Measurements from ENCODE around the gene CAGE1.

CAGE1 gene

DNA sequence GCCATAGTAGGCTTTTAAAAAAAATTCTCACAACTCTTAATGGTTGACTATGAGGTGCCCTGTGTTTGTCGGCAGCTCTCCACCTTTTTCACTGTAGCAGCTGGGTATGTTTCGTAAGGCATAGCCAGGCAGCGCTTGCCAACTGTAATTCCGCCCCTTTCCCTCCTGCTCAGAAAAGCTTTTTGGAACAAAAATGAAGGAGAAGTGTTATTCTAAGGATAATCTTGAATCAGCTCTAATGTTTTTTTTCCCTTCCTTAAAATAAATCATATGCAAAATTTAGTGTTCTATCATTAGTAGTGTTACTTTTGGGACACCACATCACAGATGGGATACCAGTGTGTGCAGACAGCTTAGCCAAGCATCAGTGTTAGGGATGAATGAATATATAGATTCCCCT lies 21.3 kb upstream of the CAGE1 start:
- TF ChIP-seq, protein P1, sequence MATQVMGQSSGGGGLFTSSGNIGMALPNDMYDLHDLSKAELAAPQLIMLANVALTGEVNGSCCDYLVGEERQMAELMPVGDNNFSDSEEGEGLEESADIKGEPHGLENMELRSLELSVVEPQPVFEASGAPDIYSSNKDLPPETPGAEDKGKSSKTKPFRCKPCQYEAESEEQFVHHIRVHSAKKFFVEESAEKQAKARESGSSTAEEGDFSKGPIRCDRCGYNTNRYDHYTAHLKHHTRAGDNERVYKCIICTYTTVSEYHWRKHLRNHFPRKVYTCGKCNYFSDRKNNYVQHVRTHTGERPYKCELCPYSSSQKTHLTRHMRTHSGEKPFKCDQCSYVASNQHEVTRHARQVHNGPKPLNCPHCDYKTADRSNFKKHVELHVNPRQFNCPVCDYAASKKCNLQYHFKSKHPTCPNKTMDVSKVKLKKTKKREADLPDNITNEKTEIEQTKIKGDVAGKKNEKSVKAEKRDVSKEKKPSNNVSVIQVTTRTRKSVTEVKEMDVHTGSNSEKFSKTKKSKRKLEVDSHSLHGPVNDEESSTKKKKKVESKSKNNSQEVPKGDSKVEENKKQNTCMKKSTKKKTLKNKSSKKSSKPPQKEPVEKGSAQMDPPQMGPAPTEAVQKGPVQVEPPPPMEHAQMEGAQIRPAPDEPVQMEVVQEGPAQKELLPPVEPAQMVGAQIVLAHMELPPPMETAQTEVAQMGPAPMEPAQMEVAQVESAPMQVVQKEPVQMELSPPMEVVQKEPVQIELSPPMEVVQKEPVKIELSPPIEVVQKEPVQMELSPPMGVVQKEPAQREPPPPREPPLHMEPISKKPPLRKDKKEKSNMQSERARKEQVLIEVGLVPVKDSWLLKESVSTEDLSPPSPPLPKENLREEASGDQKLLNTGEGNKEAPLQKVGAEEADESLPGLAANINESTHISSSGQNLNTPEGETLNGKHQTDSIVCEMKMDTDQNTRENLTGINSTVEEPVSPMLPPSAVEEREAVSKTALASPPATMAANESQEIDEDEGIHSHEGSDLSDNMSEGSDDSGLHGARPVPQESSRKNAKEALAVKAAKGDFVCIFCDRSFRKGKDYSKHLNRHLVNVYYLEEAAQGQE (IDR thresholded peaks at IDR 0.05; ENCODE audit: insufficient read depth in 1 of 2, low read depth in 2 of 2, low read length in 2 of 2): no peak
- no peak for TF ChIP-seq POLR2AphosphoS5 (IDR thresholded peaks at IDR 0.05; ENCODE audit: low read depth, low read length)
- no peak for TF ChIP-seq SIN3A (IDR thresholded peaks at IDR 0.05; ENCODE audit: borderline replicate concordance, insufficient read depth, low read length)
- no peak for TF ChIP-seq TAF1 (IDR thresholded peaks at IDR 0.05; ENCODE audit: borderline replicate concordance, insufficient read depth, low read length)
- TF ChIP-seq FOXP2 (optimal IDR thresholded peaks at IDR 0.05; ENCODE audit: borderline replicate concordance, extremely low read depth, extremely low read length, insufficient read depth): no peak

DNA sequence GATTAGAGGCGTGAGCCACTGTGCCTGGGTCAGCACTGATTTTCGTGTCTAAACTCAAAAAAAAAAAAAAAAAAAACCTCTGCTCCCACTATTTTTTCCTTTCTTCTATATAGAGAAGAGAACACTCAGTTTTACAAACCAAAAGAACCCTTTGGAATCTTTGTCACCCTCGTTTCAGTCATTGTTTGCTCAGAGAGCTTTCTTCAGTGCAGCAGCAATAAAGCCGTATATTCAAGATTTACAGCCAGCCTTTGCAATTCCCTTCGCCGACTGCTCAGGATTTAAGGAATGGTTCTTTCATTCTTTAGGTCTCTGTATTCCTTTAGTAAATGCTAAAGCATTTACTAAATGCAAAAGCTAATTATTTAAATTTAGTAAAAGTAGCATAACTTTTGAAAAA lies 20.2 kb upstream of the CAGE1 start:
- no peak for TF ChIP-seq POLR2AphosphoS5 (IDR thresholded peaks at IDR 0.05; ENCODE audit: low read depth, low read length)
- TF ChIP-seq, protein P1 (IDR thresholded peaks at IDR 0.05; ENCODE audit: insufficient read depth in 1 of 2, low read depth in 2 of 2, low read length in 2 of 2): no peak
- TF ChIP-seq FOXP2 (optimal IDR thresholded peaks at IDR 0.05; ENCODE audit: borderline replicate concordance, extremely low read depth, extremely low read length, insufficient read depth): no peak
- no peak for TF ChIP-seq TAF1 (IDR thresholded peaks at IDR 0.05; ENCODE audit: borderline replicate concordance, insufficient read depth, low read length)
- no peak for TF ChIP-seq SIN3A (IDR thresholded peaks at IDR 0.05; ENCODE audit: borderline replicate concordance, insufficient read depth, low read length)

DNA sequence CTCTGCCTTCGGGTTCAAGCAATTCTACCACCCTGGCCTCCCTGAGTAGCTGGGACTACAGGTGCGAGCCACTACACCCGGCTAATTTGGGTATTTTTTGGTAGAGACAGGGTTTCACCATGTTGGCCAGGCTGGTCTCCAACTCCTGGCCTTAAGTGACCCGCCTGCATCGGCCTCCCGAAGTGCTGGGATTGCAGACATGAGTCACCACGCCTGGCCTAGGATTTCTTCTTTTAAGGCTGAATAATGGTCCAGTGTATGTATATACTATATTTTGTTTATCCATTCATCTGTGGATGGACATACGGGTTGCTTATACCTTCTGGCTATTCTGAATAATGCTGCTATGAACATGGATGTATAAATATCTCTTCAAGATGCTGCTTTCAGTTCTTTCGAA lies 17.2 kb upstream of the CAGE1 start:
- no peak for TF ChIP-seq TAF1 (IDR thresholded peaks at IDR 0.05; ENCODE audit: borderline replicate concordance, insufficient read depth, low read length)
- no peak for TF ChIP-seq FOXP2 (optimal IDR thresholded peaks at IDR 0.05; ENCODE audit: borderline replicate concordance, extremely low read depth, extremely low read length, insufficient read depth)
- TF ChIP-seq SIN3A (IDR thresholded peaks at IDR 0.05; ENCODE audit: borderline replicate concordance, insufficient read depth, low read length): no peak
- no peak for TF ChIP-seq POLR2AphosphoS5 (IDR thresholded peaks at IDR 0.05; ENCODE audit: low read depth, low read length)
- TF ChIP-seq, protein P1 (IDR thresholded peaks at IDR 0.05; ENCODE audit: insufficient read depth in 1 of 2, low read depth in 2 of 2, low read length in 2 of 2): no peak

DNA sequence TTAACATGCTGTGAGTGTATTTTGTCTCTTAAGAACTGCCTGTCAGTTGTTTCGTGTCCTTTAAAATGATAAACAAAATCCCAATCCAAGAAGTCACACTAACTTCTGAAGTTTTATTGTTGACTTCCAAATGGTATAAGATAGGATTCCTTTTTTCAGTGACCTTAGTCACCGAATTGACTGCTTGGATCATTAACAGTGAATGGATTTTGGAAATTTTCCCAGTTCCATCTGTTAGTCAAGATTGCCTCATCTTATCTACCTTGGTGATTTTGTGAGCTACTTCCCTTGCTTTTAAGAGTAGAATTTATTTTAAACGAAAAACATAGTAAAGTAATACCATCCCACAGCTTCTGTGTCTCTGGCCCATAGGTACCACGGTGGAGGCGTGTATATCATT lies 15.0 kb upstream of the CAGE1 start:
- TF ChIP-seq SIN3A (IDR thresholded peaks at IDR 0.05; ENCODE audit: borderline replicate concordance, insufficient read depth, low read length) (no peak), TAF1 (IDR thresholded peaks at IDR 0.05; ENCODE audit: borderline replicate concordance, insufficient read depth, low read length) (no peak), FOXP2 (optimal IDR thresholded peaks at IDR 0.05; ENCODE audit: borderline replicate concordance, extremely low read depth, extremely low read length, insufficient read depth) (no peak), POLR2AphosphoS5 (IDR thresholded peaks at IDR 0.05; ENCODE audit: low read depth, low read length) (no peak)
- TF ChIP-seq, protein P1 (IDR thresholded peaks at IDR 0.05; ENCODE audit: insufficient read depth in 1 of 2, low read depth in 2 of 2, low read length in 2 of 2): no peak

DNA sequence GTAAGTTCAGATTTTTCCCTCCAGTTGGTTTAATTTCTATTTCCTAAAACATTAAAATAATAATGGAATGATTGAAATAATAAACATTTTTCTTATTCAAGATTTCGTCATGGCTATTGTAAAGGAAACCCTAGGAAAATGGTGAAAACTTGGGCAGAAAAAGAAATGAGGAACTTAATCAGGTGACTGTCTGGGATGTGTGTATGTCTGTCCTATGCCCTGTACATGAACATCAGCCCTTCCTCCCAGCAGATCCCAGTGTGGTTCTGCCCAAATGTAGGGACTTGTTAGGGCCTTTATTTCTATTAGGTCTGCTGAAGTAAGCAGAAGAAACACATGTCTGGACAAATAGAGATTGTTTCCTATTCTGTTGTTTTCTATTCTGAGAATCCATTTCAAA lies 13.2 kb upstream of the CAGE1 start:
- no peak for TF ChIP-seq SIN3A (IDR thresholded peaks at IDR 0.05; ENCODE audit: borderline replicate concordance, insufficient read depth, low read length)
- TF ChIP-seq TAF1 (IDR thresholded peaks at IDR 0.05; ENCODE audit: borderline replicate concordance, insufficient read depth, low read length): no peak
- no peak for TF ChIP-seq FOXP2 (optimal IDR thresholded peaks at IDR 0.05; ENCODE audit: borderline replicate concordance, extremely low read depth, extremely low read length, insufficient read depth)
- TF ChIP-seq, protein P1 (IDR thresholded peaks at IDR 0.05; ENCODE audit: insufficient read depth in 1 of 2, low read depth in 2 of 2, low read length in 2 of 2): no peak
- TF ChIP-seq POLR2AphosphoS5 (IDR thresholded peaks at IDR 0.05; ENCODE audit: low read depth, low read length): no peak

All from PFSK-1 (cell line).